K562 (cell line): Measurements from ENCODE around the gene HEG1.

ENCODE experiments used
- KDM5B ChIP-seq: fragments of 200-600 bp; sonication (generic); IDR thresholded peaks from 2 replicates; pipeline ENCODE4 v1.6.1; 2012; ENCODE audit warnings: low read depth, mild to moderate bottlenecking, moderate library complexity, low read length, control low read depth, inconsistent platforms; ENCODE audit not compliant: insufficient replicate concordance
- TEAD4 ChIP-seq, 2 experiments: sonication (generic) in 1 of 2; formaldehyde crosslinking in 1 of 2; IDR thresholded peaks; 2 replicates each; pipeline versions ENCODE4 v1.6.1 to v1.8.0; 2012 to 2022; ENCODE audit warnings: borderline replicate concordance in 1 of 2, inconsistent platforms in 1 of 2, low read length in 1 of 2, mild to moderate bottlenecking in 1 of 2, missing genetic modification reagents in 1 of 2
- ZNF232 ChIP-seq: sonication (generic); formaldehyde crosslinking; IDR thresholded peaks from 2 replicates; pipeline ENCODE4 v1.8.0; 2022; ENCODE audit warnings: mild to moderate bottlenecking, missing genetic modification reagents
- TF ChIP-seq, protein P1 (sequence below): sonication (generic); formaldehyde crosslinking; IDR thresholded peaks from 2 replicates; pipeline ENCODE4 v1.4.0; 2020; ENCODE audit warnings: mild to moderate bottlenecking, missing genetic modification reagents

DNA sequence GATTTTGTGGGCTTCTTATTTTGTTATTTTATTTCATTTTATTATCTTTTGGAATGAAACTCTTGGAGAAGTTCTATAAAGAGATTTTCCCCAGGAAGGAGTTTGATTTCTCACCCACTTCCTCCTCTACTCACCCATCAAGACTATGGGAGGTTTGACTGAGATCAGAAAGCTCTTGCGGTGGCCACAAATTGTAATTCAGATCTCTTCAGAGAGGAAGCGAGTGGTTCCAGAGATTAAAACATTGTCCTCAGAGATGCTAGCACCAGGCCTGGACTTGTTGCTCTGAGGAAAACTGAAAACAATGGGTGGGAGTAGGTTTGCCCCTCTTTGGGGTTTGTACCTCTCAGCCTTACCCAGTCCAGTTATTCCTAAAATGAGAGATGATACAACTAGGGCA is 113.2 kb downstream of the HEG1 start:
- TF ChIP-seq, protein P1, sequence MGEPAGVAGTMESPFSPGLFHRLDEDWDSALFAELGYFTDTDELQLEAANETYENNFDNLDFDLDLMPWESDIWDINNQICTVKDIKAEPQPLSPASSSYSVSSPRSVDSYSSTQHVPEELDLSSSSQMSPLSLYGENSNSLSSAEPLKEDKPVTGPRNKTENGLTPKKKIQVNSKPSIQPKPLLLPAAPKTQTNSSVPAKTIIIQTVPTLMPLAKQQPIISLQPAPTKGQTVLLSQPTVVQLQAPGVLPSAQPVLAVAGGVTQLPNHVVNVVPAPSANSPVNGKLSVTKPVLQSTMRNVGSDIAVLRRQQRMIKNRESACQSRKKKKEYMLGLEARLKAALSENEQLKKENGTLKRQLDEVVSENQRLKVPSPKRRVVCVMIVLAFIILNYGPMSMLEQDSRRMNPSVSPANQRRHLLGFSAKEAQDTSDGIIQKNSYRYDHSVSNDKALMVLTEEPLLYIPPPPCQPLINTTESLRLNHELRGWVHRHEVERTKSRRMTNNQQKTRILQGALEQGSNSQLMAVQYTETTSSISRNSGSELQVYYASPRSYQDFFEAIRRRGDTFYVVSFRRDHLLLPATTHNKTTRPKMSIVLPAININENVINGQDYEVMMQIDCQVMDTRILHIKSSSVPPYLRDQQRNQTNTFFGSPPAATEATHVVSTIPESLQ (CRISPR knock-in tag), result no peak
- TF ChIP-seq TEAD4 (IDR thresholded peaks at IDR 0.05; ENCODE audit: low read length) (no peak), TEAD4 (CRISPR knock-in tag; IDR thresholded peaks at IDR 0.05; ENCODE audit: borderline replicate concordance) (no peak), ZNF232 (CRISPR knock-in tag) (no peak), KDM5B (no peak)
